Upper lobe of right lung (tissue), 1 donor: ENCODE data around the gene BCO2. TPM values are rescaled to one million over a fixed set of nuclear protein-coding genes. Genes with fewer than 3 reads are reported as not detected.

Source experiments
- ATAC-seq: fragments of 200-7000 bp; cut with Tn5 transposase; one replicate; pipeline ENCODE4 v1.9.1; 2020; ENCODE audit warnings: mild to moderate bottlenecking, moderate library complexity
- DNase-seq: peaks from one replicate; pipeline ENCODE4 v3.0.0-alpha.2; 2020
- H3K27ac ChIP-seq: fragments of 200-600 bp; one replicate; pipeline ENCODE4 v1.8.0; 2022
- H3K27me3 ChIP-seq: fragments of 200-600 bp; one replicate; pipeline ENCODE4 v1.8.0; 2022; ENCODE audit warnings: mild to moderate bottlenecking
- H3K36me3 ChIP-seq: fragments of 200-600 bp; one replicate; pipeline ENCODE4 v1.8.0; 2022
- H3K4me1 ChIP-seq: fragments of 200-600 bp; one replicate; pipeline ENCODE4 v1.8.0; 2022
- H3K4me3 ChIP-seq: fragments of 200-600 bp; one replicate; pipeline ENCODE4 v1.8.0; 2022; ENCODE audit warnings: mild to moderate bottlenecking
- H3K9me3 ChIP-seq: fragments of 200-600 bp; one replicate; pipeline ENCODE4 v1.8.0; 2022
- intact Hi-C: fragments of 100-400 bp; cut with DNase I; formaldehyde crosslinking; loops from one replicate; pipeline ENCODE4 v1.11.0; 2022
- total RNA-seq: library from RNA; stranded (reverse); fragmentation: NEBNext Ultra II Directional; extraction: Animal tissue kit (Norgen Biotek cat#: 25700); gene quantifications from one replicate; pipeline ENCODE4 v1.2.1, GENCODE V29; 2021
- TF ChIP-seq, protein P1 (sequence below): fragments of 200-600 bp; IDR thresholded peaks from one replicate; pipeline ENCODE4 v1.8.0; 2022; ENCODE audit warnings: antibody characterized with exemption
- donor health status: DM: no; HTN: yes; CAD: no; lungs with severe emphysema.

The BCO2 gene
- total RNA-seq, 1 donor from 2014 or later, result 7.7 TPM

GRCh38 chr11:112225753-112226061 lies 50.4 kb downstream of the BCO2 start:
- Histone ChIP-seq H3K4me3 (peak overlapping the region; percentile 86), H3K27me3 (no peaks in the 10 kb centered on the region), H3K9me3 (no peaks in the 10 kb centered on the region), H3K36me3 (peaks cover 23% of the 10 kb centered on the region), H3K4me1 (peaks cover 15% of the 10 kb centered on the region), H3K27ac (peak overlapping the region; percentile 97)
- intact Hi-C loops, result no loop called here
- no peak for DNase-seq
- TF ChIP-seq, protein P1, sequence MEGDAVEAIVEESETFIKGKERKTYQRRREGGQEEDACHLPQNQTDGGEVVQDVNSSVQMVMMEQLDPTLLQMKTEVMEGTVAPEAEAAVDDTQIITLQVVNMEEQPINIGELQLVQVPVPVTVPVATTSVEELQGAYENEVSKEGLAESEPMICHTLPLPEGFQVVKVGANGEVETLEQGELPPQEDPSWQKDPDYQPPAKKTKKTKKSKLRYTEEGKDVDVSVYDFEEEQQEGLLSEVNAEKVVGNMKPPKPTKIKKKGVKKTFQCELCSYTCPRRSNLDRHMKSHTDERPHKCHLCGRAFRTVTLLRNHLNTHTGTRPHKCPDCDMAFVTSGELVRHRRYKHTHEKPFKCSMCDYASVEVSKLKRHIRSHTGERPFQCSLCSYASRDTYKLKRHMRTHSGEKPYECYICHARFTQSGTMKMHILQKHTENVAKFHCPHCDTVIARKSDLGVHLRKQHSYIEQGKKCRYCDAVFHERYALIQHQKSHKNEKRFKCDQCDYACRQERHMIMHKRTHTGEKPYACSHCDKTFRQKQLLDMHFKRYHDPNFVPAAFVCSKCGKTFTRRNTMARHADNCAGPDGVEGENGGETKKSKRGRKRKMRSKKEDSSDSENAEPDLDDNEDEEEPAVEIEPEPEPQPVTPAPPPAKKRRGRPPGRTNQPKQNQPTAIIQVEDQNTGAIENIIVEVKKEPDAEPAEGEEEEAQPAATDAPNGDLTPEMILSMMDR, result no peak
- no peak for ATAC-seq

DNA sequence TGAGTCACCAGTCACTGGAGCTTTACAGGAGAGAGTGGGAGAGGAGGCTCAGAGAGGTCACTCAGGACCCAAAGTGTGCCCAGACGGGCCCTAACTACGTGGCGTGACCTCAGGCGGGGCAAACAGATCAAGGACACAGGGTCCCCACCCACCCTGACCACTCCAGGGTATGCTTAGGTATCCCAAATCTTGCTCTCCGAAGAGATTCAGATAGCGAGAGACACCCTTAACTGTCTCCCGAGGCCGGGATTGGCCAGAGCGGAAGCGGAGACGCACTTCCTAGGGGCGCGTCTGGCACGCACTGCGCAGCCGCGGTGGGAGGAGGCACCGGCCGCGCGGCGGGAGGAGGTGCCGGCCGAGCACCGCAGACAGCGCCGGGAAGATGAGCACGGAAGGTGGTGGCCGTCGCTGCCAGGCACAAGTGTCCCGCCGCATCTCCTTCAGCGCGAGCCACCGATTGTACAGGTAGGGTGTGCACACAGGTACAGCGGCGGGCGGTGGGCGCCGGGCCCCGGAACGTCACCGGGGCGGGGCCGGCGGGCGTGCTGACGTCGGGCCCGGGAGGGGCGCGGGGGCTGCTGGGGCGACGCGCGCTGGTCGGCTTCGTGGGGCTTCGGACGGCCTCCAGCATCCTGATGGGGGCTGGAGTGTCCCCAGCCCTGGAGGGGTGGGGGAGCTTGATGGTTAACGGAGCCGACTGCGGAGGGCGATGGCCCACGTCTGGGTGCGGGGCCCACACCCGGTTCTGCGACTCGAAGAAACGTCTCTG lies 50.9 kb downstream of the BCO2 start, which contains the start of gene PTS:
Gene PTS (plus strand): TSS at position 367 of the 769 bp plus-strand sequence. CDS start 16 bp downstream, at position 383.
- H3K4me1 ChIP-seq, result peaks cover 11% of the 10 kb centered on the region
- DNase-seq, result peak; percentile 94
- H3K4me3 ChIP-seq, result peak within 1 kb of the TSS; percentile 86
- intact Hi-C loops, result no loop called here
- H3K36me3 ChIP-seq, result peaks cover 28% of the 10 kb centered on the region
- H3K27me3 ChIP-seq, result no peaks in the 10 kb centered on the region
- TF ChIP-seq, protein P1, result no peak
- no peaks in the 10 kb centered on the region for H3K9me3 ChIP-seq
- ATAC-seq, result peak; percentile 98
- peak within 1 kb of the TSS; percentile 97 for H3K27ac ChIP-seq

- H3K36me3 ChIP-seq, result peaks cover 31% of the 10 kb centered on the region
- peak overlapping the region; percentile 97 for H3K27ac ChIP-seq
- H3K4me3 ChIP-seq, result peak overlapping the region; percentile 86
- no peak for DNase-seq
- no peaks in the 10 kb centered on the region for H3K9me3 ChIP-seq
- no peaks in the 10 kb centered on the region for H3K27me3 ChIP-seq
- intact Hi-C loops, result no loop called here
- H3K4me1 ChIP-seq, result peaks cover 7% of the 10 kb centered on the region
- peak; percentile 60 for ATAC-seq
- TF ChIP-seq, protein P1, result no peak
Measured at GRCh38 chr11:112226831-112227401, 51.6 kb downstream of the BCO2 start.

DNA sequence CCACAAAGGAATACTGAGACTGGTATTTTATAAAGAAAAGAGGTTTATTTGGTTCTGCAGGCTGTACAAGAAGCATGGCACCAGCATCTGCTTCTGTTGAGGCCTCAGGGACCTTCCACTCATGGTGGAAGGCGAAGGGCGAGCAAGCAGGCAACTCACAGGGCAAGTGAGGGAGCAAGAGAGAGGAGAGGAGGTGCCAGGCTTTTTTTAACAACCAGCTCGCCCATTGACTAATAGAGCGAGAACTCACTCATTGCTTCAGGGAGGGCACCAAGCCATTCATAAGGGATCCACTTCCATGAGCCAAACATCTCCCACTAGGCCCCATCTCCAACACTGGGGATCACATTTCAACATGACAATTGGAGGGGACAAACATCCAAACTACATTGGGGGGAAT lies 52.2 kb downstream of the BCO2 start:
- H3K4me3 ChIP-seq, result peak overlapping the region; percentile 86
- no peak for DNase-seq
- no peaks in the 10 kb centered on the region for H3K27me3 ChIP-seq
- ATAC-seq, result no peak
- H3K4me1 ChIP-seq, result peaks cover 7% of the 10 kb centered on the region
- TF ChIP-seq, protein P1, result no peak
- peaks cover 36% of the 10 kb centered on the region for H3K36me3 ChIP-seq
- intact Hi-C loops, result no loop called here
- no peaks in the 10 kb centered on the region for H3K9me3 ChIP-seq
- H3K27ac ChIP-seq, result peak overlapping the region; percentile 97

DNA sequence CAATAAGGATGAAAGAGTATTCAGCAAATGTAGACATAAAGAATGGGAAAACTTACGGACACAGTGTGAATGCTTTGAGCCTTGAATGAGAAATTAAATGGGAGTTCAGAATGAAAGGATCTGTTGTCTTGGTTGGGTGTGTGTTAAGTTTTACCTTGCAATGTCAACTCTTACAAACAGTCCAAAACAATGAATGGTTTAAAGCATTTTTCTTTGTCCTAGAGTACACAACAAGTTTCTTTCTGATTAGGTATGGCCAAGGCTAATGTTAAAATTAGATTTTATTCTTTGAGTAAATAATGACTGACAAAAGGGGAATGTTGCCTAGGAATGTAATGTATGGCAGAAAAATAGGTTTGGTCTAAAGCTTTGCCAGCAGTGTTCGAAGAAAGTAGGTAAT lies 53.4 kb downstream of the BCO2 start:
- H3K27ac ChIP-seq, result no peak overlapping the region
- H3K4me3 ChIP-seq, result no peak overlapping the region
- intact Hi-C loops, result no loop called here
- DNase-seq, result no peak
- no peak for ATAC-seq
- H3K4me1 ChIP-seq, result peaks cover 7% of the 10 kb centered on the region
- H3K36me3 ChIP-seq, result peaks cover 49% of the 10 kb centered on the region
- H3K27me3 ChIP-seq, result no peaks in the 10 kb centered on the region
- no peaks in the 10 kb centered on the region for H3K9me3 ChIP-seq
- TF ChIP-seq, protein P1, result no peak
